G401 (cell line): ENCODE results near the gene PLXNA4. TPM values are rescaled to one million over a fixed set of nuclear protein-coding genes. Genes with fewer than 3 reads are reported as not detected.
A peak's percentile ranks its signal among the peaks of the same experiment; 100 is the strongest.

ENCODE experiments used
- DNase-seq: peaks from one replicate; pipeline ENCODE4 v3.0.0-alpha.2; 2015; ENCODE audit warnings: low spot score
- in situ Hi-C: cut with HindIII; loops from 2 replicates; pipeline ENCODE4 v1.10.0; 2016; ENCODE audit warnings: low sequenced_read_pairs, mixed read lengths
- total RNA-seq: library from RNA; depleted of rRNA; stranded (reverse); fragments of >200 nt; shearing (Covaris generic); gene quantifications from 2 replicates; pipeline ENCODE4 v1.2.3, GENCODE V29; 2014

The PLXNA4 gene
- total RNA-seq, 1 experiment from 2014 or later, result under 0.01 TPM

GRCh38 chr7:132433301-132433700 lies 143.0 kb downstream of the PLXNA4 start:
- DNase-seq, result no peak
- in situ Hi-C loops, result no loop called here

GRCh38 chr7:132430861-132431822 lies 145.1 kb downstream of the PLXNA4 start:
- in situ Hi-C loops, result no loop called here
- no peak for DNase-seq

- DNase-seq, result peak; percentile 14
- in situ Hi-C loops, result no loop called here
Observed at GRCh38 chr7:132430041-132430855, 146.0 kb downstream of the PLXNA4 start.

DNA sequence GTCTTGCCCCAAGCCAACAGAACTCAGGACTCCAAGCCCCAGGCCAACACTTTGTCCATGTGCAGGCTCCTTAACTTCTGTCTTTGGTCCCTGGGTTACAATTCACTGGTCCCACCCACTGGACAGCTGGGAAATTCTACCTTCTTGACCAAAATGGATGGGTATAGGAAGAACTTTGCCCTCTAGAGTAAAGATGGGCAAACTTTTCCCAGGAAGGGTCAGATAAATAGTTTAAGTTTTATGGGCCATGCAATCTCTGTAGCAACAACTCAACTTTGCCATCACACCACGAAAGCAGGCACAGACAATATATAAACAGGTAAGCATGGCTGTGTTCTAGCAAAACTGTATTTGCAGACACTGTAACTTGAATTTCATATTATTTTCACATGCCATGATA lies 147.1 kb downstream of the PLXNA4 start:
- no peak for DNase-seq
- in situ Hi-C loops, result no loop called here

- in situ Hi-C loops, result no loop called here
- no peak for DNase-seq
Observed at GRCh38 chr7:132428247-132428919, 147.9 kb downstream of the PLXNA4 start.

DNA sequence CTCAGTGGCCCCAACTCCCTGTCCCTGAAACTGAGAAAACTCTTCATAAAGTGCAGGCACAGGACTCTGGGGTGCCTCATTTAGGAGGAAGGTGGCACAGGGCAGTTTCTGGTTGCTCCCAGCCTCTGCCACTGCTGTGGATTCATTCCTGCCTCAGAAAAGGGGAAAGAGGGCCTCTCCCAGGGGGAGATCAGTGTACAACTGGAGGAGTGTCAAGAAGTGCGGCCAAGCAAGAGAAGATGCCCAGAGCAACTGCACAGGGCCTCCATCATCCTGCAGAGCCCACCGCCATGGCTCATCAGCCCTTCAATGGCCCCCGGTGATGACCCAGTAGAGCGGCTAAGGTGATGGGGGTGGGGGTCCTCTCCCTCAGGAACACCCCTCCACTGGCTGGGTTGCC lies 150.3 kb downstream of the PLXNA4 start:
- in situ Hi-C loops, result no loop called here
- no peak for DNase-seq

GRCh38 chr7:132424821-132425724 lies 151.2 kb downstream of the PLXNA4 start:
- in situ Hi-C loops, result no loop called here
- DNase-seq, result no peak

- DNase-seq, result no peak
Observed at GRCh38 chr7:132424277-132424676, 152.0 kb downstream of the PLXNA4 start.

DNA sequence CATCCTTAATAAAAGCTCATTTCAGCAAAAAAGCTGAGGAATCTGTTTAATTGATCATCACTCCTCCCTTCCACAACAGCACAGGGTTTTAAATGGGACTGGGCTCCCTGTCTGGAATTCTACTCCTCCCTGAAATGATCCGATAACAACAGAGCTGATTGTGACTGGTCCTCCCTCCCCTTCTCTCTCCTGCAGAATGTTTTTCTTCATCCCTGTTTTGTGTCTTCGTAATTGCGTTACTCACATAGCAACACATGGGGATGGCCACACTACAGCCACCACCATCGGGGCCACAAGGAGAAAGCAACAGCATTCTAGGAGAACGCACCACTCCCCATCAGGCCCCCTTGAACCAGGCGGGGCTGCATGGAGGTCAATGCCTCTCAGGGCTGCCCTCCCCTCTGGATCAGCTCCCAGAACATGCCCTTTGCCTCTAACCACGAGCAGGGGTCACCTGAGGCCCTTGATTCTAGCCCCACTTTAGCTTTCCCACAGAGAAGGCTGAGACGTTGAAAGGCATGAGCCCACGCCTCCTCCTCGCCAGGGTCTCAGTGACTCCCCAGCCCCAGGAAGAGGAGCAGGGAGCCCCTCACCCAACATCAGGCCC lies 152.6 kb downstream of the PLXNA4 start:
- DNase-seq, result no peak
- in situ Hi-C loops, result no loop called here

More at GRCh38 chr7:132424277-132424676, 152.0 kb downstream of the PLXNA4 start:
- in situ Hi-C loops, result no loop called here

DNA sequence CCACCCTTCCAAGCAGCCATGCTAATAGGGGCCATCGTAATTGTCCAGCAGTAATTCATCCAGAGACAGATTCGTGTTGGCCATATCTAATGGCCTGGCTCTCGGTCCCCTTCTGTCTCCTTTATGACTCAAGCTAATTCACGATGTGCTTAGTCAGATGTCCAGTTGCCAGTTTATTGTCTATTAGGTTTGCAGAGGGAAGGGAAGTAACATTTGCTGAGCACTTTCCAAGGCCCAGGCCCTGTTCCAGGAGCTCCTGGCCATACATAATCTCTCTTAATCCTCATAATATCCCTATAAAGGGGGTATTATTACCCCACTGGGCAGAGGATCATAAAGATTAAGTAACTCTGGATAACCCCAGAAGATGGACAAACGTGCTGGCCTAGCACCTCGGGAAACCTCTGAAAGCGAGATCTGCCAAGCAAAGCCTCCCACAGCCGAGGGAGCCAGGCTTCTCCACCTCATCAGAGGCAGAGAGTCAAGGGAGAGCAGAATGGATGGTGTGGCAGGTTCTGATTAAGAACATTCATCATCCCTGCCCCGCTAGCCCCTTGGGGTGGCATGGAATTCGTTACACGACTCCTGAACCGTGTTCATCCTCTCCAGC lies 153.7 kb downstream of the PLXNA4 start:
- in situ Hi-C loops, result no loop called here
- DNase-seq, result no peak

- in situ Hi-C loops, result no loop called here
- no peak for DNase-seq
Observed at GRCh38 chr7:132420527-132420926, 155.7 kb downstream of the PLXNA4 start.

- in situ Hi-C loops, result no loop called here
Observed at GRCh38 chr7:132419542-132419941, 156.7 kb downstream of the PLXNA4 start.

GRCh38 chr7:132418840-132419239 lies 157.4 kb downstream of the PLXNA4 start:
- in situ Hi-C loops, result no loop called here
- DNase-seq, result no peak

More at GRCh38 chr7:132419542-132419941, 156.7 kb downstream of the PLXNA4 start:
- no peak for DNase-seq

- DNase-seq, result no peak
- in situ Hi-C loops, result no loop called here
Observed at GRCh38 chr7:132417103-132417906, 159.0 kb downstream of the PLXNA4 start.

- no peak for DNase-seq
- in situ Hi-C loops, result no loop called here
Observed at GRCh38 chr7:132416395-132416794, 159.9 kb downstream of the PLXNA4 start.

- in situ Hi-C loops, result no loop called here
- no peak for DNase-seq
Observed at GRCh38 chr7:132415259-132415658, 161.0 kb downstream of the PLXNA4 start.

- DNase-seq, result no peak
- in situ Hi-C loops, result no loop called here
Observed at GRCh38 chr7:132414857-132415256, 161.4 kb downstream of the PLXNA4 start.
